ENCODE results near the gene DGCR8.

GRCh38 chr22:20160041-20160440 lies 80.0 kb downstream of the DGCR8 start:
- TF ChIP-seq ZFP3 (CRISPR knock-in tag; IDR thresholded peaks at IDR 0.05): no peak
- TF ChIP-seq ZNF565 (CRISPR knock-in tag; conservative IDR thresholded peaks at IDR 0.05; ENCODE audit: low read depth): no peak
- no peak for TF ChIP-seq POU6F1 (CRISPR knock-in tag; IDR thresholded peaks at IDR 0.05; ENCODE audit: borderline replicate concordance, low read depth)
- TF ChIP-seq TOX (CRISPR knock-in tag; IDR thresholded peaks at IDR 0.05; ENCODE audit: borderline replicate concordance): no peak
- no peak for TF ChIP-seq PATZ1 (CRISPR knock-in tag; IDR thresholded peaks at IDR 0.05; ENCODE audit: borderline replicate concordance)
- no peak for TF ChIP-seq SNAI2 (CRISPR knock-in tag; IDR thresholded peaks at IDR 0.05)
- TF ChIP-seq CREB5 (CRISPR knock-in tag; IDR thresholded peaks at IDR 0.05; ENCODE audit: low read depth): no peak
- TF ChIP-seq BACH2 (CRISPR knock-in tag; IDR thresholded peaks at IDR 0.05; ENCODE audit: borderline replicate concordance): no peak
- TF ChIP-seq ZFP30 (CRISPR knock-in tag; IDR thresholded peaks at IDR 0.05): no peak
- TF ChIP-seq OSR1 (CRISPR knock-in tag; IDR thresholded peaks at IDR 0.05): no peak
- no peak for TF ChIP-seq TSHZ2 (CRISPR knock-in tag; IDR thresholded peaks at IDR 0.05)

Data from SK-N-SH treated with all-trans-retinoic acid at 6 μM for 48 hours (cell line).